GM18526 (cell line): ENCODE measurements around the gene PCGF3.

Experiments
- POLR2A ChIP-seq: IDR thresholded peaks from 3 replicates; pipeline ENCODE4 v1.6.1; 2011; ENCODE audit not compliant: insufficient read length; ENCODE audit errors: extremely low read depth

Gene PCGF3

GRCh38 chr4:721261-722168 lies 15.9 kb downstream of the PCGF3 start:
- no peak for TF ChIP-seq POLR2A

GRCh38 chr4:722169-722725 lies 16.6 kb downstream of the PCGF3 start:
- no peak for TF ChIP-seq POLR2A

- TF ChIP-seq POLR2A = no peak
Observed at GRCh38 chr4:722851-723360, 17.3 kb downstream of the PCGF3 start.

- TF ChIP-seq POLR2A = no peak
Observed at GRCh38 chr4:723751-724530, 18.3 kb downstream of the PCGF3 start.

- TF ChIP-seq POLR2A = no peak
Observed at GRCh38 chr4:725391-726234, 20.0 kb downstream of the PCGF3 start.

- TF ChIP-seq POLR2A = no peak
Observed at GRCh38 chr4:726235-726787, 20.7 kb downstream of the PCGF3 start.

GRCh38 chr4:726838-727237 lies 21.2 kb downstream of the PCGF3 start:
- TF ChIP-seq POLR2A = no peak

GRCh38 chr4:727576-727975 lies 21.9 kb downstream of the PCGF3 start:
- no peak for TF ChIP-seq POLR2A

GRCh38 chr4:729336-730315 lies 24.0 kb downstream of the PCGF3 start:
- TF ChIP-seq POLR2A = no peak

- no peak for TF ChIP-seq POLR2A
Observed at GRCh38 chr4:730511-730910, 24.9 kb downstream of the PCGF3 start.

GRCh38 chr4:732486-732885 lies 26.9 kb downstream of the PCGF3 start:
- no peak for TF ChIP-seq POLR2A

- no peak for TF ChIP-seq POLR2A
Observed at GRCh38 chr4:732911-733630, 27.4 kb downstream of the PCGF3 start.

GRCh38 chr4:733631-733980 lies 28.0 kb downstream of the PCGF3 start:
- TF ChIP-seq POLR2A = no peak
